B cell (primary cell): ENCODE measurements around the gene PPL. TPM values are rescaled to one million over a fixed set of nuclear protein-coding genes. Genes with fewer than 3 reads are reported as not detected.

ENCODE experiments used
- ATAC-seq: fragments of 200-7000 bp; cut with Tn5 transposase; one replicate; pipeline ENCODE4 v1.10.0; 2021; ENCODE audit warnings: low read depth, mild to moderate bottlenecking, moderate number of reproducible peaks, moderate library complexity
- CTCF ChIA-PET: fragments of 350-600 bp; sonication (Branson Sonifier 250); formaldehyde crosslinking; loops from one replicate; lab custom pipeline; 2021; ENCODE audit warnings: antibody characterized with exemption, inconsistent platforms; lab: Charles Lee
- POLR2A ChIA-PET: fragments of 350-600 bp; sonication (Branson Sonifier 250); formaldehyde crosslinking; loops from one replicate; lab custom pipeline; 2021; ENCODE audit warnings: antibody characterized with exemption; lab: Charles Lee
- DNase-seq: peaks from one replicate; pipeline ENCODE4 v3.0.0; 2013
- H2AFZ ChIP-seq: 2 replicates; pipeline ENCODE4 v1.6.1; 2012; ENCODE audit warnings: mild to moderate bottlenecking, low read depth, low read length; ENCODE audit not compliant: insufficient read depth, poor library complexity, severe bottlenecking
- H3K27ac ChIP-seq, 2 donors: 1 replicate in 1 of 2; 2 replicates in 1 of 2; pipeline ENCODE4 v1.5.1; 2012 to 2013; ENCODE audit warnings: low read length in 2 of 2, mild to moderate bottlenecking in 2 of 2, moderate library complexity in 1 of 2
- H3K27me3 ChIP-seq, 4 experiments: fragments of 200-600 bp in 1 of 4; sonication (generic) in 1 of 4; replicated peaks in 1 of 4; 1 replicate in 2 of 4; 2 replicates in 2 of 4; pipeline versions ENCODE4 v1.6.1 to v1.7.0; 2013 to 2016; ENCODE audit warnings: low read length in 3 of 4, mild to moderate bottlenecking in 2 of 4, mixed read lengths in 1 of 4, moderate library complexity in 1 of 4; ENCODE audit not compliant: insufficient read depth in 4 of 4, control insufficient read depth in 3 of 4; ENCODE audit errors: control extremely low read depth in 1 of 4
- H3K36me3 ChIP-seq, 2 experiments: replicated peaks in 1 of 2; 1 replicate in 1 of 2; 2 replicates in 1 of 2; pipeline versions ENCODE4 v1.6.1 to v1.7.1; 2013; ENCODE audit warnings: low read length in 1 of 2; ENCODE audit not compliant: insufficient read depth in 2 of 2, control insufficient read depth in 1 of 2; ENCODE audit errors: control extremely low read depth in 1 of 2, extremely low read depth in 1 of 2
- H3K4me1 ChIP-seq, 2 donors: fragments of 200-600 bp in 1 of 2; sonication (generic) in 1 of 2; 1 replicate in 1 of 2; 2 replicates in 1 of 2; pipeline versions ENCODE4 v1.5.1 to v1.6.1; 2013 to 2017; ENCODE audit warnings: low read length in 2 of 2; ENCODE audit not compliant: control insufficient read depth in 2 of 2, insufficient read depth in 2 of 2
- H3K4me2 ChIP-seq: replicated peaks from 2 replicates; pipeline ENCODE3; 2012; ENCODE audit warnings: mild to moderate bottlenecking, low read depth, low read length; ENCODE audit not compliant: poor library complexity, severe bottlenecking
- H3K4me3 ChIP-seq, 5 experiments: fragments of 200-600 bp in 1 of 5; sonication (generic) in 1 of 5; 1 replicate in 3 of 5; 2 replicates in 2 of 5; pipeline versions ENCODE4 v1.5.1 to v1.7.0; 2011 to 2016; ENCODE audit warnings: low read length in 4 of 5, mild to moderate bottlenecking in 4 of 5, low read depth in 2 of 5, control low read depth in 1 of 5, moderate library complexity in 1 of 5; ENCODE audit not compliant: insufficient read depth in 1 of 5; ENCODE audit errors: control extremely low read depth in 1 of 5, extremely low read depth in 1 of 5
- H3K79me2 ChIP-seq: fragments of 200-600 bp; sonication (generic); one replicate; pipeline ENCODE4 v1.6.0; 2016; ENCODE audit warnings: low read length; ENCODE audit not compliant: control insufficient read depth, insufficient read depth
- H3K9ac ChIP-seq: fragments of 200-600 bp; sonication (generic); 2 replicates; pipeline ENCODE4 v1.6.1; 2017; ENCODE audit warnings: mild to moderate bottlenecking, low read length, moderate library complexity
- H3K9me3 ChIP-seq, 3 donors: one replicate each; pipeline versions ENCODE4 v1.6.1 to v1.7.1; 2013; ENCODE audit warnings: low read length in 2 of 3; ENCODE audit not compliant: control insufficient read depth in 2 of 3, insufficient read depth in 1 of 3; ENCODE audit errors: control extremely low read depth in 1 of 3
- H4K20me1 ChIP-seq: 2 replicates; pipeline ENCODE4 v1.6.0; 2012; ENCODE audit warnings: mild to moderate bottlenecking, low read length; ENCODE audit not compliant: insufficient read depth, control insufficient read depth, poor library complexity, severe bottlenecking
- H3K27ac Mint-ChIP-seq: one replicate; pipeline ENCODE4 v1.8.0; 2021; ENCODE audit warnings: mixed read lengths
- H3K27me3 Mint-ChIP-seq: one replicate; pipeline ENCODE4 v1.8.0; 2021; ENCODE audit warnings: mixed read lengths
- H3K4me1 Mint-ChIP-seq: one replicate; pipeline ENCODE4 v1.8.0; 2021; ENCODE audit warnings: mixed read lengths
- H3K4me3 Mint-ChIP-seq: one replicate; pipeline ENCODE4 v1.8.0; 2021; ENCODE audit warnings: mixed read lengths
- H3K9me3 Mint-ChIP-seq: one replicate; pipeline ENCODE4 v1.8.0; 2022; ENCODE audit warnings: mixed read lengths; ENCODE audit not compliant: insufficient read depth
- CTCF ChIP-seq: fragments of 200-600 bp; IDR thresholded peaks from one replicate; pipeline ENCODE4 v1.8.0; 2022; ENCODE audit warnings: antibody characterized with exemption, mild to moderate bottlenecking
- EZH2 ChIP-seq: IDR thresholded peaks from 2 replicates; pipeline ENCODE4 v1.6.1; 2012; ENCODE audit warnings: borderline replicate concordance, low read depth, mild to moderate bottlenecking, moderate library complexity, low read length; ENCODE audit not compliant: insufficient read depth, poor library complexity, severe bottlenecking
- WGBS: methylation state at CpG from one replicate; pipeline ENCODE4 v1.1.5; 2013; ENCODE audit warnings: missing lambda C conversion rate; ENCODE audit not compliant: insufficient coverage; 5-methylcytosine and 5-hydroxymethylcytosine counted together
- intact Hi-C: fragments of 100-400 bp; cut with micrococcal nuclease; formaldehyde crosslinking; loops from one replicate; pipeline ENCODE4 v1.10.0; 2022
- polyA plus RNA-seq: library from polyadenylated mRNA; depleted of rRNA; stranded (reverse); fragments of >200 nt; gene quantifications from 2 replicates; pipeline ENCODE4 v1.2.3, GENCODE V29; 2012
- total RNA-seq, 2 donors: library from RNA; stranded (reverse); fragments of 120-200 nt in 1 of 2; gene quantifications; 1 replicate in 1 of 2; 2 replicates in 1 of 2; pipeline versions ENCODE4 v1.2.3 to v1.2.4, GENCODE V29; 2013 to 2022

PPL gene
- total and polyA plus RNA-seq, 2 donors (not counting 1 experiment from before 2014, with no cell fraction given): not detected

GRCh38 chr16:4909825-4910224 lies 27.1 kb downstream of the PPL start:
- Histone ChIP-seq H3K4me1 (no peaks in the 10 kb centered on the region), H2AFZ (no peak overlapping the region), H3K9me3 (peaks cover 0 to 4% (median 0%) of the 10 kb centered on the region in 3 donors), H3K9ac (no peak overlapping the region), H3K27ac (no peak overlapping the region), H3K36me3 (no peaks in the 10 kb centered on the region), H3K27me3 (no peaks in the 10 kb centered on the region), H3K79me2 (no peaks in the 10 kb centered on the region), H3K4me2 (no peak overlapping the region), H4K20me1 (no peaks in the 10 kb centered on the region), H3K4me3 (no peak overlapping the region)
- Mint-ChIP-seq H3K27me3 (peaks cover 5% of the 10 kb centered on the region), H3K4me1 (no peaks in the 10 kb centered on the region), H3K27ac (no peak overlapping the region), H3K4me3 (no peak overlapping the region), H3K9me3 (no peaks in the 10 kb centered on the region)
- CTCF ChIA-PET: no interaction called here
- DNase-seq (no peak), ATAC-seq (no peak)
- 97% methylated on average over 6 of the region's 7 CpGs for WGBS
- TF ChIP-seq EZH2: no peak
- TF ChIP-seq CTCF: no peak
- intact Hi-C loops: no loop called here
- POLR2A ChIA-PET: no interaction called here

GRCh38 chr16:4908854-4909401 lies 28.0 kb downstream of the PPL start:
- TF ChIP-seq CTCF (no peak), EZH2 (no peak)
- Histone ChIP-seq H3K27ac (no peak overlapping the region), H3K27me3 (no peaks in the 10 kb centered on the region), H3K79me2 (no peaks in the 10 kb centered on the region), H3K9me3 (no peaks in the 10 kb centered on the region), H3K4me3 (no peak overlapping the region), H3K9ac (no peak overlapping the region), H3K36me3 (no peaks in the 10 kb centered on the region), H3K4me2 (no peak overlapping the region), H3K4me1 (no peaks in the 10 kb centered on the region), H2AFZ (no peak overlapping the region), H4K20me1 (no peaks in the 10 kb centered on the region)
- DNase-seq (no peak), ATAC-seq (no peak)
- peaks cover 14% of the 10 kb centered on the region for H3K27me3 Mint-ChIP-seq
- POLR2A ChIA-PET: no interaction called here
- no peaks in the 10 kb centered on the region for H3K9me3 Mint-ChIP-seq
- CTCF ChIA-PET: interaction anchor here (0.7 kb wide), 1 partner anchor 28 kb away, joined by 4 read pairs; no protein-coding TSS in a partner anchor
- 88% methylated on average over 4 of the region's 5 CpGs for WGBS
- intact Hi-C loops: no loop called here
- H3K27ac Mint-ChIP-seq: no peak overlapping the region
- no peaks in the 10 kb centered on the region for H3K4me1 Mint-ChIP-seq
- no peak overlapping the region for H3K4me3 Mint-ChIP-seq
